Measurements from ENCODE around the gene HS3ST3A1. TPM values are rescaled to one million over a fixed set of nuclear protein-coding genes. Genes with fewer than 3 reads are reported as not detected.

HS3ST3A1 gene
- total and polyA plus RNA-seq, 2 of the 8 experiments (the other 6 are each of a cell fraction or from before 2014, with no cell fraction given): 5.4 to 5.7 TPM

DNA sequence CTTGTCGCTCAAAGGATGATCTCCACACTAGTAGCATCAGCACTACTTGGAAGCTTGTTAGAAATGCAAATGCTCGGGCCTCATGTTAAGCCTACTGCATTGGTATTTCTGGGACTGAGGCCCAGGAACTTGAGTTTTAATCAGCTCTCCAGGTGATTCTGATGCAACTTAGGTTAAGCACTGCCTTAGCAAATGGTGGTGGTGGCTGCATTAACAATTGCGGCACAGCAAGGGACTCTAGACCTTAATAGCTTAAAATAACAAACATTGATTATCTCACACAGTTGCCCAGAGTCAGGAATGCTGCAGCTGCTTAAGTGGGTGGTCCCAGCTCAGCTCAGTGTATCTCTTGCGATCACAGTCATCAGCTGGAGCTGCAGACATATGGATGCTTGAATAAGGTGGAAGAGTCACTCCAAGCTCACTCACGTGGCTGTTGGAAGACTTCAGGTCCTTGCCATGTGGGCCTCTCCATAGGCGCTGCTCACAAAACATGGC is 25.8 kb downstream of the HS3ST3A1 start (continued):
- TF ChIP-seq CHD7 (IDR thresholded peaks at IDR 0.05; ENCODE audit: insufficient replicate concordance, low read length): peak; percentile 69
- TF ChIP-seq ASH2L (IDR thresholded peaks at IDR 0.05; ENCODE audit: low read length): no peak
- TF ChIP-seq TCF12 (IDR thresholded peaks at IDR 0.05; ENCODE audit: low read depth, low read length): peak; percentile 64; the same call in 1 of the 2 replicates
- no peak; the same call in 1 of the 2 replicates for TF ChIP-seq SP4 (IDR thresholded peaks at IDR 0.05; ENCODE audit: low read length)
- peak; percentile 61; the same call in 1 of the 2 replicates for TF ChIP-seq E2F6 (IDR thresholded peaks at IDR 0.05)
- no peak for TF ChIP-seq SAP30 (IDR thresholded peaks at IDR 0.05; ENCODE audit: insufficient read depth, insufficient replicate concordance, low read length)
- no peak for TF ChIP-seq JUN (IDR thresholded peaks at IDR 0.05; ENCODE audit: low read depth, low read length)
- TF ChIP-seq NANOG (IDR thresholded peaks at IDR 0.05; ENCODE audit: insufficient read depth, low read depth, low read length, poor library complexity, severe bottlenecking): peak; percentile 84
- no peak for TF ChIP-seq GTF2F1 (IDR thresholded peaks at IDR 0.05; ENCODE audit: borderline replicate concordance, low read depth, low read length)
- TF ChIP-seq POU5F1 (IDR thresholded peaks at IDR 0.05; ENCODE audit: low read depth, low read length): no peak
- no peak for TF ChIP-seq SIRT6 (IDR thresholded peaks at IDR 0.05; ENCODE audit: low read length)
